ENCODE results near the gene SACS. TPM values are rescaled to one million over a fixed set of nuclear protein-coding genes. Genes with fewer than 3 reads are reported as not detected.
"Not testable (repeated sequence)": the region's sequence is repeated elsewhere in the genome, so short reads cannot be mapped to it uniquely, and the experiment has no call there.

SACS gene
- total and polyA plus RNA-seq, 3 experiments from 2014 or later, result 7.8 to 50.6 (median 48.1) TPM

DNA sequence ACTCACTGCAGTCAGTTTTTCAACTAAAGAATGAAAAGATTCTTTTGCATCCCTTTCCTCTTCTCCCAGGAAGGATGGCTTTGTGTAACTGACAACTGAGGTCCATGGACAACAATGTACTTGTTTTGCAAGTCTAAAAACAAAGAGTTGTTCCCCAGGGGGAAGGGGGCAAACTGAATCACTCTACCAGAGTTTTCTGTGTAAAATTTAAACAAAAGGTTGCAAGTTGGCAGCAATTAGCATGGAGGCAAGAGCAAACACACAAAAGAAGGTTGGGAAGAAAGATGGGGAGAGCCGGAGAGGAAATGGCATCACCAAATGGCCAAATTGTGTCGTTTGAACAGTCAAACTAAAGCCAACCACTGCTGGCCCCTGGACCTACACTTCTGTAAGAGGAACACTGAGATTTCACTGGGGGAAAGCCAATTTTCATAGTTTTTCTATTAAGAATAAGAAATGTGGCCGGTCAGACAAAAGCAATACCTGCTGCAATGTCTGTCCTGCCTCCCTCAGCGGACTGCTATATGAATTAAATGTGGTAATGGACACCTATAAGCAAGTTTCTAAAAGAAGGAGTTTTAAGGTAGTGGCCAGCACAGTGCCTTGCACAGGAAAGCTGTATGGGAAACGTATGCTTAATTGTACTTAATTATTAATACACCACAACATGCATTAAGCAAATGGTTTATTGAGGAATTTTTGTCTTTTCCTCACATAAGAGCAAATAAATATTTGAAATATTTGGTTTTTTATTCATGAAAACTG, 16.1 kb upstream of the SACS start:
- Histone ChIP-seq H3K9me3 (ENCODE audit: low read length) (no peaks in the 10 kb centered on the region), H3K27me3 (ENCODE audit: insufficient read depth, low read length, poor library complexity, severe bottlenecking) (no peaks in the 10 kb centered on the region), H3K27ac (ENCODE audit: low read depth, low read length) (no peak overlapping the region), H3K4me3 (ENCODE audit: low read length) (no peak overlapping the region), H3K4me1 (ENCODE audit: insufficient read depth, low read length) (no peaks in the 10 kb centered on the region), H3K36me3 (ENCODE audit: insufficient read depth, low read length) (no peaks in the 10 kb centered on the region)
- ChIA-PET POLR2A (no interaction called here), CTCF (no interaction called here)
- H3K27me3 Mint-ChIP-seq, result peaks cover 3 to 9% of the 10 kb centered on the region in 2 donors
- no peak overlapping the region for H3K4me3 Mint-ChIP-seq
- H3K4me1 Mint-ChIP-seq, result no peaks in the 10 kb centered on the region
- H3K36me3 Mint-ChIP-seq, result no peaks in the 10 kb centered on the region
- DNase-seq, result no peak
- no peaks in the 10 kb centered on the region for H3K9me3 Mint-ChIP-seq
- no peak overlapping the region for H3K27ac Mint-ChIP-seq

DNA sequence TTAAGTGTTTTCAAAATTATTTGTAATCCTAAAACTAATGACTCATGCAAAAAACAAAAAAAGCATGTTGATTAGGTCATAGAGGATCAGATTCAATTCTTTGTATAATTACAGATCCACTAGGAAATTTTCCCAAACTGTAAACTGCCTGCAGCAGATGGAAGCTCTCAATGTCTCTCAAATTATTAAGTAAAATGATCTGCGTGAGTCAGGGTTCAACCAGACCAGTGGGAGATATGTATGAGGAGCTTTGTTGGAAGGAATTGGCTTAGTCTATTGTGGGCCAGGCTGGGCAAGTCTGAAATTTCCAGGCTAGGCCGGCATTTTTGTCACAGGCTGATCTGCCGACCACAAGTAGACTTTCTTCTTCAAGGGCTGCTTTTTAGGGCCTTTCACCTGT, 14.4 kb upstream of the SACS start:
- H3K27me3 Mint-ChIP-seq, result no peaks in the 10 kb centered on the region
- Histone ChIP-seq H3K36me3 (ENCODE audit: insufficient read depth, low read length) (no peaks in the 10 kb centered on the region), H3K4me3 (ENCODE audit: low read length) (no peak overlapping the region), H3K9me3 (ENCODE audit: low read length) (no peaks in the 10 kb centered on the region), H3K27ac (ENCODE audit: low read depth, low read length) (no peak overlapping the region), H3K4me1 (ENCODE audit: insufficient read depth, low read length) (no peaks in the 10 kb centered on the region), H3K27me3 (ENCODE audit: insufficient read depth, low read length, poor library complexity, severe bottlenecking) (no peaks in the 10 kb centered on the region)
- no peaks in the 10 kb centered on the region for H3K36me3 Mint-ChIP-seq
- ChIA-PET CTCF (no interaction called here), POLR2A (no interaction called here)
- no peak overlapping the region for H3K27ac Mint-ChIP-seq
- H3K4me3 Mint-ChIP-seq, result no peak overlapping the region
- H3K4me1 Mint-ChIP-seq, result no peaks in the 10 kb centered on the region
- no peaks in the 10 kb centered on the region for H3K9me3 Mint-ChIP-seq
- no peak for DNase-seq

DNA sequence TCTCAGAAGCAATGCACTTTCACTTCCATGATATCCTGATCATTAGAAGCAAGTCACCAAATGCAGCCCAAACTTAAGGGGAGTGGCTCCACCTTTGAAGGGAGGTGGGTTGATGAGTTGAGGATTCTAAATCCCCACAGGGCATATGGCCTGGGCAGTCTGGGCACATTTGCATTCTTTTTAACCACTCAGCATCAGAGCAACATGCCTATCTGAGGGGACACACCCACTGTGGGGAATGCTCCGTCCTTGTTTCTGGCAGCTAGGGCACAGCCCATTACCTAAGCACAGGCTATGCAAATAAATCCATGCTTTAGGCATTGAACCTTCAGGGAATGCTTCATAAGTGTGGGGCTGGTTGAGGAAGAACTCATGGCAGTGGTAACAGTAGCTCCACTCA, 12.3 kb upstream of the SACS start:
- no peak overlapping the region for H3K4me3 ChIP-seq (ENCODE audit: low read length)
- CTCF ChIA-PET, result no interaction called here
- H3K27me3 ChIP-seq (ENCODE audit: insufficient read depth, low read length, poor library complexity, severe bottlenecking), result no peaks in the 10 kb centered on the region
- H3K9me3 ChIP-seq (ENCODE audit: low read length), result no peaks in the 10 kb centered on the region
- H3K36me3 Mint-ChIP-seq, result no peaks in the 10 kb centered on the region
- H3K9me3 Mint-ChIP-seq, result no peaks in the 10 kb centered on the region
- no peaks in the 10 kb centered on the region for H3K4me1 Mint-ChIP-seq
- no peak overlapping the region for H3K27ac Mint-ChIP-seq
- H3K27me3 Mint-ChIP-seq, result no peaks in the 10 kb centered on the region
- no peaks in the 10 kb centered on the region for H3K4me1 ChIP-seq (ENCODE audit: insufficient read depth, low read length)
- H3K36me3 ChIP-seq (ENCODE audit: insufficient read depth, low read length), result no peaks in the 10 kb centered on the region
- H3K4me3 Mint-ChIP-seq, result no peak overlapping the region
- POLR2A ChIA-PET, result no interaction called here
- DNase-seq, result no peak
- H3K27ac ChIP-seq (ENCODE audit: low read depth, low read length), result no peak overlapping the region

DNA sequence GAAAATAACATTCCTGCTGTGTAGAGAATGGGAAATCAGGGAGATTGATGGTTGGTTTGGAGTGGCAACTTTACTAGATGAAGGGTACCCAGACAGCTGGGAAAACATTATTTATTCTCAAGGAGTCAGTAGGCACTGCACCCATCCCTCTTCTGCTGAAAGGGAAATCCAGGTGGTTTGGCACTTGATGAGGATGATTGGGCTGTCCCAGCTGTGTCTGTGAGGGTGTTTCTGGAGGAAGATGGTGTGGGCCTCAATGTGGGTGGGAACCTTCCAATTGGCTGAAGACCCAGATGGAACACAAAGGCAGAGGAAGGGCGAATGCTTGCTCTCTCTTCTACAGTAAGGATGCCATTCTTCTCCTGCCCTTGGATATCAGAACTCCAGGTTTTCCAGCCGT, 10.4 kb upstream of the SACS start:
- Mint-ChIP-seq H3K27me3 (no peaks in the 10 kb centered on the region), H3K36me3 (no peaks in the 10 kb centered on the region), H3K27ac (no peak overlapping the region), H3K4me1 (no peaks in the 10 kb centered on the region), H3K9me3 (no peaks in the 10 kb centered on the region), H3K4me3 (no peak overlapping the region)
- no peaks in the 10 kb centered on the region for H3K4me1 ChIP-seq (ENCODE audit: insufficient read depth, low read length)
- H3K27ac ChIP-seq (ENCODE audit: low read depth, low read length), result no peak overlapping the region
- ChIA-PET POLR2A (no interaction called here), CTCF (no interaction called here)
- no peaks in the 10 kb centered on the region for H3K9me3 ChIP-seq (ENCODE audit: low read length)
- no peak overlapping the region for H3K4me3 ChIP-seq (ENCODE audit: low read length)
- no peak for DNase-seq
- H3K36me3 ChIP-seq (ENCODE audit: insufficient read depth, low read length), result no peaks in the 10 kb centered on the region
- H3K27me3 ChIP-seq (ENCODE audit: insufficient read depth, low read length, poor library complexity, severe bottlenecking), result no peaks in the 10 kb centered on the region

DNA sequence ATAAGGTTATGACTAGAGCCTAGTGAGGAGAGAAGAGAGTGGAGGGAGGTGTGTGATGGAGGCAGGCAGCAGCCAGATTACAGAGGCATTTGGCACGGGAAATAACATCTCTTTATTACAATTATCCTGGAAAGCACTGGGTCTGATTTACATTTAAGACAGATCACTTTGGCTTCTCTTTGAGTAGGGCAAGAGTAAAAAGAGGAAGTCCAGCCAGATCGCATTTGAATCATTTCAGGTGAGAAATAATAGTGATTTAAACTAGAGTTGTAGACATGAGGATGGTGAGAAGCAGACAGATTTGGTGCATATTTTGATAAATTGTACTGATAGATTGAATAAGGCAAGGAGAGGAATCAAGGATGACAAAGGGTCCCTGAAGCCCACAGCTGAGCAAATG, 9.6 kb upstream of the SACS start:
- Histone ChIP-seq H3K4me1 (ENCODE audit: insufficient read depth, low read length) (no peaks in the 10 kb centered on the region), H3K9me3 (ENCODE audit: low read length) (no peaks in the 10 kb centered on the region), H3K27me3 (ENCODE audit: insufficient read depth, low read length, poor library complexity, severe bottlenecking) (no peaks in the 10 kb centered on the region), H3K27ac (ENCODE audit: low read depth, low read length) (no peak overlapping the region), H3K4me3 (ENCODE audit: low read length) (no peak overlapping the region), H3K36me3 (ENCODE audit: insufficient read depth, low read length) (no peaks in the 10 kb centered on the region)
- Mint-ChIP-seq H3K4me1 (no peaks in the 10 kb centered on the region), H3K4me3 (no peak overlapping the region), H3K27me3 (no peaks in the 10 kb centered on the region), H3K27ac (peak overlapping the region in 2 of 8 donors; percentile 6 to 14), H3K9me3 (no peaks in the 10 kb centered on the region), H3K36me3 (no peaks in the 10 kb centered on the region)
- ChIA-PET CTCF (no interaction called here), POLR2A (no interaction called here)
- DNase-seq, result no peak

DNA sequence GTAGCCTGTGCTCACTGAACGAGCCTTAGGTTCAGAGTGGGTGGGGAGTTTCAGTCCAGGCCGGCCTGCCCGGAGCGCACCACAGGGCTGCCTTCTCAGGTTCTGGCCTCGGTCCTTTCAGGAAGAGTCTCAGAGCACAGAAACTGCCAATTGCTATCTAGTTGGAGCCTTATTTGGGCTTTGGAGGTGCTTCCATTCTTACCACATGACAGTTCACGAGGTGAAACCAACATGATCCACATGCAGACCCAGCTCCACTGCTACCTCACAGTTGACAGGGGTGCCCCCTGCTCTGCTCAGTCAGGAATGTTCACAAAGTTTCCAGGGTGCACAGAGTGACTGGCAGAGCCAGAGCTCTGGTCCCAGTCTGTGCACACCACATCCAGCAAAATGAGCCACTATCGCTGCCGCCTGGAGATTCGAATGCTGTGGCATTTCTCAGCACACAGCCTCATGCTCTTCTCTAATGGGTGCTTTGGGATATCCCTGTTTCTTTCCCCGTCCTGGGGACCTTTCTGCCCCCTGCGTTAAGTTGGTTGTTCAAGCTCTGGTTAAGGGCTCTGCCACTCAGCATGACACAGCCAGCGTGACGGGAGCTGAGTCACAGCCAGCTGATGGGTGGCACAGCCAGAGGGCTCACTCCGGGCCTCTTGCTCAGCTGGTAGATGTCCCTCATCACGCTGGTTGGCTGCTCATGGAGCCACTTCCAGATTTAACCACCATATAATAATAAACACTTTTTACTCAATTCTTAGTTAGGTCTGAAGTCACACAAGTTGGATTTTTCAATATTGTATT, 7.5 kb upstream of the SACS start:
- no peak overlapping the region for H3K4me3 ChIP-seq (ENCODE audit: low read length)
- CTCF ChIA-PET, result no interaction called here
- peaks cover 3% of the 10 kb centered on the region in 2 donors for H3K27me3 Mint-ChIP-seq
- H3K4me1 ChIP-seq (ENCODE audit: insufficient read depth, low read length), result no peaks in the 10 kb centered on the region
- no peaks in the 10 kb centered on the region for H3K9me3 ChIP-seq (ENCODE audit: low read length)
- POLR2A ChIA-PET, result no interaction called here
- no peaks in the 10 kb centered on the region for H3K4me1 Mint-ChIP-seq
- no peak for DNase-seq
- H3K4me3 Mint-ChIP-seq, result no peak overlapping the region
- H3K27ac ChIP-seq (ENCODE audit: low read depth, low read length), result no peak overlapping the region
- no peaks in the 10 kb centered on the region for H3K36me3 ChIP-seq (ENCODE audit: insufficient read depth, low read length)
- no peaks in the 10 kb centered on the region for H3K27me3 ChIP-seq (ENCODE audit: insufficient read depth, low read length, poor library complexity, severe bottlenecking)
- H3K9me3 Mint-ChIP-seq, result no peaks in the 10 kb centered on the region
- no peaks in the 10 kb centered on the region for H3K36me3 Mint-ChIP-seq
- H3K27ac Mint-ChIP-seq, result no peak overlapping the region

DNA sequence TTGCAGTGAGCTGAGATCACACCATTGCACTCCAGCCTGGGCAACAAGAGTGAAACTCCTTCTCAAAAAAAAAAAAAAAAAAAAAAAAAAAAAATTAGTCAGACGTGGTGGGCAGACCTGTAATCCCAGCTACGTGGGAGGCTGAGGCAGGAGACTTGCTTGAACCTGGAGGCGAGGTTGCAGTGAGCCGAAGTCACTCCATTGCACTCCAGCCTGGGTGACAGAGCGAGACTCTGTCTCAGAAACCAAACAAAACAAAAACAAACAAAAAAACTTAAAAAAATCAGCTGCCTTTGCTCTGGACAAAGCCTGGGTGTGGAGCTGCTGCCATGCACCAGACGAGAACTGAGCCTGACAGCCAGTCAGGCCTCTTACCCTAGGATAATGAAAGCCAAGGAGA, 6.8 kb upstream of the SACS start:
- H3K27me3 ChIP-seq (ENCODE audit: insufficient read depth, low read length, poor library complexity, severe bottlenecking); DNase-seq; H3K27me3 Mint-ChIP-seq; H3K4me1 ChIP-seq (ENCODE audit: insufficient read depth, low read length); H3K27ac ChIP-seq (ENCODE audit: low read depth, low read length); H3K36me3 ChIP-seq (ENCODE audit: insufficient read depth, low read length); H3K27ac Mint-ChIP-seq; H3K36me3 Mint-ChIP-seq; H3K4me1 Mint-ChIP-seq; H3K4me3 ChIP-seq (ENCODE audit: low read length); H3K9me3 Mint-ChIP-seq; H3K4me3 Mint-ChIP-seq; H3K9me3 ChIP-seq (ENCODE audit: low read length); CTCF ChIA-PET: not testable (repeated sequence)
- POLR2A ChIA-PET, result interaction anchor here (0.6 kb wide), 1 partner anchor 812 kb away, joined by 3 read pairs; no protein-coding TSS in a partner anchor

DNA sequence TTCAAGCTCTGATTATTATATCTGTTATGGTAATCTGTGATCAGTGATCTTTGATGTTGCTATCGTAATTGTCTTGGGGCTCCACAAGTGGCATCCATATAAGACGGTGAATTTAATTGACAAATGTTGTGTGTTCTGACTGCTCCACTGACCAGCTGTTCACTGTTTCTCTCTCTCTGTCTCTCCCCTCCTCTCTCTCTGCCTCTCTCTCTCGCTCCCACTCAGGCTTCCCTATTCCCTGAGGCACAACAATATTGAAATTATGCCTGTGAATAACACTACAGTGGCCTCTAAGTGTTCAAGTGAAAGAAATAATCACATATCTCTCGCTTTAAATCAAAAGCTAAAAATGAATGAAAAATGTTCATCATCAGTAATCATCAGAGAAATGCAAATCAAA, 4.4 kb upstream of the SACS start:
- CTCF ChIA-PET, result no interaction called here
- no peaks in the 10 kb centered on the region for H3K4me1 ChIP-seq (ENCODE audit: insufficient read depth, low read length)
- no peak overlapping the region for H3K4me3 ChIP-seq (ENCODE audit: low read length)
- Mint-ChIP-seq H3K4me1 (peaks cover 1 to 10% (median 8%) of the 10 kb centered on the region in 3 donors), H3K36me3 (no peaks in the 10 kb centered on the region), H3K4me3 (no peak overlapping the region), H3K27ac (no peak overlapping the region), H3K27me3 (peaks cover 3 to 21% of the 10 kb centered on the region in 2 donors), H3K9me3 (no peaks in the 10 kb centered on the region)
- peaks cover 4% of the 10 kb centered on the region for H3K27me3 ChIP-seq (ENCODE audit: insufficient read depth, low read length, poor library complexity, severe bottlenecking)
- POLR2A ChIA-PET, result no interaction called here
- H3K36me3 ChIP-seq (ENCODE audit: insufficient read depth, low read length), result no peaks in the 10 kb centered on the region
- no peak for DNase-seq
- H3K27ac ChIP-seq (ENCODE audit: low read depth, low read length), result no peak overlapping the region
- no peaks in the 10 kb centered on the region for H3K9me3 ChIP-seq (ENCODE audit: low read length)

Measured in CD8-positive, alpha-beta memory T cell (primary cell).